ENCODE data around the gene LAPTM4A.

LAPTM4A gene

GRCh38 chr2:20060106-20060505 is 8.7 kb upstream of the LAPTM4A start:
- no peak overlapping the region for H3K4me3 ChIP-seq (ENCODE audit: low read depth, low read length)
- DNase-seq (ENCODE audit: low read depth): no peak
- TF ChIP-seq MYC (IDR thresholded peaks at IDR 0.05; ENCODE audit: low read depth, low read length): no peak
- no peak for TF ChIP-seq POLR2A (IDR thresholded peaks at IDR 0.05; ENCODE audit: extremely low read depth, insufficient read length)
- TF ChIP-seq CTCF (IDR thresholded peaks at IDR 0.05; ENCODE audit: low read depth, low read length): no peak
- TF ChIP-seq MAX (IDR thresholded peaks at IDR 0.05; ENCODE audit: low read depth, low read length): no peak

GRCh38 chr2:20057268-20057667 is 5.8 kb upstream of the LAPTM4A start:
- no peak for TF ChIP-seq MAX (IDR thresholded peaks at IDR 0.05; ENCODE audit: low read depth, low read length)
- no peak for TF ChIP-seq MYC (IDR thresholded peaks at IDR 0.05; ENCODE audit: low read depth, low read length)
- TF ChIP-seq CTCF (IDR thresholded peaks at IDR 0.05; ENCODE audit: low read depth, low read length): no peak
- no peak for DNase-seq (ENCODE audit: low read depth)
- no peak overlapping the region for H3K4me3 ChIP-seq (ENCODE audit: low read depth, low read length)

- no peak overlapping the region for H3K4me3 ChIP-seq (ENCODE audit: low read depth, low read length)
- TF ChIP-seq MYC (IDR thresholded peaks at IDR 0.05; ENCODE audit: low read depth, low read length) (no peak), CTCF (IDR thresholded peaks at IDR 0.05; ENCODE audit: low read depth, low read length) (no peak), POLR2A (IDR thresholded peaks at IDR 0.05; ENCODE audit: extremely low read depth, insufficient read length) (no peak), MAX (IDR thresholded peaks at IDR 0.05; ENCODE audit: low read depth, low read length) (no peak)
- no peak for DNase-seq (ENCODE audit: low read depth)
Measured at GRCh38 chr2:20054931-20055330, 3.5 kb upstream of the LAPTM4A start.

GRCh38 chr2:20054119-20054518 is 2.7 kb upstream of the LAPTM4A start:
- H3K4me3 ChIP-seq (ENCODE audit: low read depth, low read length): no peak overlapping the region
- no peak for DNase-seq (ENCODE audit: low read depth)
- no peak for TF ChIP-seq MAX (IDR thresholded peaks at IDR 0.05; ENCODE audit: low read depth, low read length)
- no peak for TF ChIP-seq MYC (IDR thresholded peaks at IDR 0.05; ENCODE audit: low read depth, low read length)
- TF ChIP-seq CTCF (IDR thresholded peaks at IDR 0.05; ENCODE audit: low read depth, low read length): no peak
- no peak for TF ChIP-seq POLR2A (IDR thresholded peaks at IDR 0.05; ENCODE audit: extremely low read depth, insufficient read length)

GRCh38 chr2:20052861-20053281 is 1.4 kb upstream of the LAPTM4A start:
- TF ChIP-seq POLR2A (IDR thresholded peaks at IDR 0.05; ENCODE audit: extremely low read depth, insufficient read length): no peak
- no peak for TF ChIP-seq CTCF (IDR thresholded peaks at IDR 0.05; ENCODE audit: low read depth, low read length)
- TF ChIP-seq MAX (IDR thresholded peaks at IDR 0.05; ENCODE audit: low read depth, low read length): no peak
- TF ChIP-seq MYC (IDR thresholded peaks at IDR 0.05; ENCODE audit: low read depth, low read length): no peak
- no peak for DNase-seq (ENCODE audit: low read depth)
- H3K4me3 ChIP-seq (ENCODE audit: low read depth, low read length): no peak overlapping the region

Measured in NB4 (cell line).